Neuronal stem cell (in vitro differentiated cells): ENCODE measurements around the gene GABARAPL2.

Source experiments
- DNase-seq: peaks from one replicate; pipeline ENCODE4 v3.0.0-alpha.2; 2013; ENCODE audit warnings: low spot score
- H2AFZ ChIP-seq: one replicate; pipeline ENCODE4 v1.6.1; 2013; ENCODE audit warnings: mild to moderate bottlenecking, low read length, inconsistent platforms
- H2AK5ac ChIP-seq: 2 replicates; pipeline ENCODE4 v1.6.1; 2013; ENCODE audit warnings: low read depth, mild to moderate bottlenecking, inconsistent platforms, low read length, moderate library complexity, mixed read lengths
- H2BK120ac ChIP-seq: 2 replicates; pipeline ENCODE4 v1.6.1; 2013; ENCODE audit warnings: low read depth, mild to moderate bottlenecking, inconsistent platforms, low read length, moderate library complexity, mixed read lengths
- H2BK12ac ChIP-seq: one replicate; pipeline ENCODE4 v1.6.1; 2013; ENCODE audit warnings: low read length, inconsistent platforms
- H2BK15ac ChIP-seq: 2 replicates; pipeline ENCODE4 v1.6.1; 2013; ENCODE audit warnings: mild to moderate bottlenecking, low read length, inconsistent platforms, mixed read lengths
- H2BK5ac ChIP-seq: one replicate; pipeline ENCODE4 v1.6.1; 2013; ENCODE audit warnings: inconsistent platforms, mild to moderate bottlenecking, low read length, moderate library complexity
- H3K14ac ChIP-seq: one replicate; pipeline ENCODE4 v1.6.1; 2013; ENCODE audit warnings: low read length, inconsistent platforms
- H3K18ac ChIP-seq: 2 replicates; pipeline ENCODE4 v1.6.1; 2013; ENCODE audit warnings: low read length, inconsistent platforms
- H3K23ac ChIP-seq: 2 replicates; pipeline ENCODE4 v1.6.1; 2013; ENCODE audit warnings: low read depth, mild to moderate bottlenecking, mixed read lengths, low read length, inconsistent platforms; ENCODE audit not compliant: poor library complexity
- H3K27ac ChIP-seq: replicated peaks from 3 replicates; pipeline ENCODE4 v1.5.1; 2013; ENCODE audit warnings: low read length, inconsistent platforms
- H3K27me3 ChIP-seq, 3 experiments: 2 replicates each; pipeline ENCODE4 v1.6.1; 2013; ENCODE audit warnings: low read length in 3 of 3, mild to moderate bottlenecking in 2 of 3, inconsistent platforms in 1 of 3, low read depth in 1 of 3, mixed read lengths in 1 of 3, moderate library complexity in 1 of 3; ENCODE audit not compliant: control insufficient read depth in 3 of 3, insufficient read depth in 3 of 3
- H3K36me3 ChIP-seq, 2 donors: replicated peaks in 1 of 2; 2 replicates each; pipeline ENCODE4 v1.6.1; 2013; ENCODE audit warnings: low read length in 2 of 2; ENCODE audit not compliant: control insufficient read depth in 2 of 2, insufficient read depth in 2 of 2
- H3K4ac ChIP-seq: 2 replicates; pipeline ENCODE4 v1.6.1; 2013; ENCODE audit warnings: inconsistent platforms, mild to moderate bottlenecking, low read length, moderate library complexity
- H3K4me1 ChIP-seq, 2 donors: 1 replicate in 1 of 2; 2 replicates in 1 of 2; pipeline ENCODE4 v1.6.1; 2013; ENCODE audit warnings: low read length in 2 of 2, low read depth in 1 of 2; ENCODE audit not compliant: control insufficient read depth in 2 of 2, insufficient read depth in 1 of 2
- H3K4me2 ChIP-seq: one replicate; pipeline ENCODE4 v1.6.1; 2013; ENCODE audit warnings: mild to moderate bottlenecking, low read length, inconsistent platforms; ENCODE audit not compliant: insufficient read depth, poor library complexity, severe bottlenecking
- H3K4me3 ChIP-seq, 2 donors: 2 replicates each; pipeline ENCODE4 v1.5.1; 2013; ENCODE audit warnings: low read length in 2 of 2, mild to moderate bottlenecking in 2 of 2, inconsistent platforms in 1 of 2, moderate library complexity in 1 of 2
- H3K79me1 ChIP-seq: one replicate; pipeline ENCODE4 v1.6.1; 2013; ENCODE audit warnings: low read depth, mild to moderate bottlenecking, inconsistent platforms, low read length, moderate library complexity
- H3K9ac ChIP-seq: one replicate; pipeline ENCODE4 v1.6.1; 2013; ENCODE audit warnings: mild to moderate bottlenecking, low read depth, low read length, inconsistent platforms; ENCODE audit not compliant: poor library complexity
- H3K9me3 ChIP-seq, 2 donors: replicated peaks in 1 of 2; 2 replicates each; pipeline versions ENCODE3 to v1.6.1; 2013; ENCODE audit warnings: low read length in 2 of 2, mild to moderate bottlenecking in 2 of 2, inconsistent platforms in 1 of 2, low read depth in 1 of 2, mixed read lengths in 1 of 2, moderate library complexity in 1 of 2; ENCODE audit not compliant: control insufficient read depth in 2 of 2, insufficient read depth in 1 of 2
- H4K8ac ChIP-seq: one replicate; pipeline ENCODE4 v1.6.1; 2013; ENCODE audit warnings: low read depth, mild to moderate bottlenecking, inconsistent platforms, low read length, moderate library complexity
- H4K91ac ChIP-seq: one replicate; pipeline ENCODE4 v1.6.1; 2013; ENCODE audit warnings: low read length, low read depth, mild to moderate bottlenecking, inconsistent platforms; ENCODE audit not compliant: poor library complexity
- WGBS, 2 donors: extraction: QIAGEN DNeasy Blood & Tissue Kit; methylation state at CpG; one replicate each; pipeline ENCODE4 v1.1.7; 2013; ENCODE audit warnings: missing lambda C conversion rate in 2 of 2, mixed read lengths in 1 of 2; ENCODE audit not compliant: insufficient read length in 2 of 2, insufficient replicate concordance in 1 of 2; ENCODE audit errors: extremely low coverage in 2 of 2; 5-methylcytosine and 5-hydroxymethylcytosine counted together

The GABARAPL2 gene

DNA sequence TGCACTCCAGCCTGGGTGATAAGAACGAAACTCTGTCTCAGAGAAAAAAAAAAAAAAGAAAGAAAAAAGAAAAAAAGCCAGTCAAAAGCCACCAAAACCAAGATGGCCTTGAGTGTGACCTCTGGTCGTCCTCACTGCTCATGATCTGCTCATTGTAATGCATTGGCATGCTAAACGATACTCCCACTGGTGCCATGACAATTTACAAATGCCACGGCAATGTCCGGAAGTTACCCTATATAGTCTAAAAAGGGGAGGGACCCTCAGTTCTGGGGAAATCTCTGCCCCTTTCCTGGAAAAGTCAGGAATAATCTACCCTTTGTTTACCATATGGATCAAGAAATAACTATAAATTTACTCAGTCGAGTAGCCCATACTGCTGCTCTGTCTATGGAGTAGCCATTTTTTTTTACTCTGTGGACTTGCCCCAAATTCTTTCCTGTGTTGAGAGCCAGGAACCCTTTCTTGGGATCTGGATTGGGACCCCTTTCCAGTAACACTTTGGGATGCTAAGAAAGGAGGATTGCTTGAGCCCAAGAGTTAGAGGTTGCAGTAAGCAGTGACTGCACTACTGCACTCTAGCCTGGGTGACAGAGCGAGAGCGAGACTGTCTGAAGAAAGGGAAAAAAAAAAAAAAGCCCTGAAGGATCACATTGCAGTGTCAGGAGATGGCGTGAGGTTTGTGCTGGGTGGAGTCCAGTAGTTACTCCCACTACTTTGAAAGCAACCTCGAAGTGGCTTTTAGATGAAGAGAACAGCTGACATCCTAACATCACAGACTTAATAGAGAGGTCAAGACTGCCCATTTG, 6.4 kb upstream of the GABARAPL2 start:
- peaks cover 4% of the 10 kb centered on the region for H3K79me1 ChIP-seq
- H2AK5ac ChIP-seq, result no peak overlapping the region
- H2BK15ac ChIP-seq, result no peak overlapping the region
- H3K14ac ChIP-seq, result no peak overlapping the region
- no peak for DNase-seq
- H3K27me3 ChIP-seq, result no peaks in the 10 kb centered on the region
- H3K9me3 ChIP-seq, result no peaks in the 10 kb centered on the region
- no peak overlapping the region for H2BK120ac ChIP-seq
- no peak overlapping the region for H3K4me3 ChIP-seq
- H3K9ac ChIP-seq, result no peak overlapping the region
- no peak overlapping the region for H3K23ac ChIP-seq
- no CpG with 5 or more reads among the region's 10 CpGs for WGBS, 2 donors
- no peak overlapping the region for H4K91ac ChIP-seq
- peak overlapping the region; percentile 14 for H3K27ac ChIP-seq
- H4K8ac ChIP-seq, result no peak overlapping the region
- H2BK5ac ChIP-seq, result no peak overlapping the region
- H3K4ac ChIP-seq, result no peak overlapping the region
- H3K4me1 ChIP-seq, result peaks cover 5 to 18% of the 10 kb centered on the region in 2 donors
- no peak overlapping the region for H2BK12ac ChIP-seq
- H3K18ac ChIP-seq, result no peak overlapping the region
- no peaks in the 10 kb centered on the region for H3K36me3 ChIP-seq
- H2AFZ ChIP-seq, result peak overlapping the region; percentile 86
- no peak overlapping the region for H3K4me2 ChIP-seq

- Histone ChIP-seq H2AFZ (peak overlapping the region; percentile 99), H3K18ac (peak overlapping the region; percentile 78), H3K4me2 (peak overlapping the region; percentile 61), H3K4me1 (peaks cover 9 to 11% of the 10 kb centered on the region in 2 donors), H4K8ac (no peak overlapping the region), H4K91ac (no peak overlapping the region), H3K79me1 (peaks cover 13% of the 10 kb centered on the region), H2BK12ac (no peak overlapping the region), H3K36me3 (peaks cover 20 to 34% of the 10 kb centered on the region in 2 donors), H3K9me3 (no peaks in the 10 kb centered on the region), H3K4ac (no peak overlapping the region), H2BK15ac (no peak overlapping the region), H3K23ac (no peak overlapping the region), H3K27ac (no peak overlapping the region), H3K9ac (no peak overlapping the region), H3K14ac (no peak overlapping the region), H2BK5ac (no peak overlapping the region), H2AK5ac (no peak overlapping the region), H3K4me3 (peak overlapping the region; percentile 82 to 84), H2BK120ac (no peak overlapping the region), H3K27me3 (no peaks in the 10 kb centered on the region)
- DNase-seq, result no peak
- no CpG with 5 or more reads among the region's 15 CpGs for WGBS, 2 donors
Measured at GRCh38 chr16:75565640-75566039, 539 bp upstream of the GABARAPL2 start.

DNA sequence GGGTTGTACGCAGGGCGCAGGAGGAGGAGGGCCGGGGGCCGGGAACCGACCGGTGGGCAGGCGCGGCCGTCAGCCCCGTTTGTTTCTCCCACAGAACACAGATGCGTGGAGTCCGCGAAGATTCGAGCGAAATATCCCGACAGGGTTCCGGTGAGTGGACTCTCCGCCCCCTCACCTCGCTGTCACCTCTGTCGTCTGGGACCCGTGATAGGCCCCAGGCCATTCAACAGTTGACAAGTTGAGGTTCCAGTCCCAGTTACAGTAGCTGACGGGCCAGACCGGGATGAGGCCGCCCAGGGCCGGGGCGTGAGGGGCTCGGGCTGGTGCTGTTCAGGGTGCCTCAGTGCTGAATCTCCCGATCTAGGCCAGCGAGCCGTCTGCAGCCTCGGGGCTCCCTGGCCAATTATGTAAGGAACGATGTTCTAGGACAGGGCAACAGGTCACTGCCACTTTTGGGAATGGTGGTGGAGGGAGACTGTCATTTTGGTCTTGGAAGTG, 628 bp downstream of the GABARAPL2 start:
- no peak overlapping the region for H3K27ac ChIP-seq
- H3K36me3 ChIP-seq, result peaks cover 21 to 46% of the 10 kb centered on the region in 2 donors
- H3K9me3 ChIP-seq, result no peaks in the 10 kb centered on the region
- H2AK5ac ChIP-seq, result peak overlapping the region; percentile 34
- no peak overlapping the region for H4K91ac ChIP-seq
- peak overlapping the region; percentile 45 for H2BK5ac ChIP-seq
- no peak overlapping the region for H2BK12ac ChIP-seq
- H2AFZ ChIP-seq, result peak overlapping the region; percentile 99
- peak overlapping the region; percentile 71 for H3K14ac ChIP-seq
- no peaks in the 10 kb centered on the region for H3K27me3 ChIP-seq
- H3K18ac ChIP-seq, result peak overlapping the region; percentile 97
- no peak overlapping the region for H4K8ac ChIP-seq
- DNase-seq, result no peak
- peaks cover 13% of the 10 kb centered on the region for H3K79me1 ChIP-seq
- peak overlapping the region; percentile 92 for H3K4me2 ChIP-seq
- peak overlapping the region; percentile 97 for H3K9ac ChIP-seq
- H3K4ac ChIP-seq, result no peak overlapping the region
- H3K4me3 ChIP-seq, result peak overlapping the region; percentile 84 to 99
- H2BK15ac ChIP-seq, result no peak overlapping the region
- WGBS, 2 donors, result no CpG with 5 or more reads among the region's 32 CpGs
- H3K23ac ChIP-seq, result peak overlapping the region; percentile 70
- peaks cover 7 to 11% of the 10 kb centered on the region in 2 donors for H3K4me1 ChIP-seq
- H2BK120ac ChIP-seq, result no peak overlapping the region

DNA sequence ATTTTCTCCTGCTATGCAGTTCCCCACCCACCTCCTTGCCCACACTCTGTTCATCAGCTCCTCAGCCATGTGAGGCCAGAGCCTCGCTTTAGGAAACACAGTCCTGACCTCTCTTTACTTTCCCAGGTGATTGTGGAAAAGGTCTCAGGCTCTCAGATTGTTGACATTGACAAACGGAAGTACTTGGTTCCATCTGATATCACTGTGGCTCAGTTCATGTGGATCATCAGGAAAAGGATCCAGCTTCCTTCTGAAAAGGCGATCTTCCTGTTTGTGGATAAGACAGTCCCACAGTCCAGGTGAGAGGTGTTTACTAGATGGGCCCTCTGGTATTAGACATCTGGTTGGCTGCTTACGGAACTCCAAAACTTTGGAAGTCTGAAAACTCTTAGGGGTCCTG, 1.7 kb downstream of the GABARAPL2 start:
- Histone ChIP-seq H2BK5ac (no peak overlapping the region), H4K8ac (no peak overlapping the region), H3K4me3 (peak overlapping the region in 1 of 2 donors; percentile 84), H3K79me1 (peaks cover 17% of the 10 kb centered on the region), H3K9ac (no peak overlapping the region), H3K36me3 (peaks cover 30 to 57% of the 10 kb centered on the region in 2 donors), H2BK15ac (no peak overlapping the region), H3K18ac (no peak overlapping the region), H3K9me3 (no peaks in the 10 kb centered on the region), H2AK5ac (no peak overlapping the region), H2BK120ac (no peak overlapping the region), H3K14ac (no peak overlapping the region), H3K4me2 (no peak overlapping the region), H3K4me1 (peaks cover 7 to 11% of the 10 kb centered on the region in 2 donors), H3K27me3 (no peaks in the 10 kb centered on the region), H3K27ac (no peak overlapping the region), H3K23ac (no peak overlapping the region), H4K91ac (no peak overlapping the region), H3K4ac (no peak overlapping the region), H2AFZ (no peak overlapping the region), H2BK12ac (no peak overlapping the region)
- DNase-seq, result no peak
- no CpG with 5 or more reads among the region's 4 CpGs for WGBS, 2 donors
